HepG2 (cell line): Measurements from ENCODE around the gene FCAMR. TPM values are rescaled to one million over a fixed set of nuclear protein-coding genes. Genes with fewer than 3 reads are reported as not detected.

Source experiments
- BCL6 ChIP-seq: IDR thresholded peaks from 2 replicates; pipeline ENCODE4 v1.6.1; 2016; ENCODE audit warnings: missing genetic modification reagents, missing compliant biosample characterization
- CHD2 ChIP-seq: IDR thresholded peaks from 2 replicates; pipeline ENCODE4 v1.6.1; 2011; ENCODE audit warnings: low read depth, low read length, improper control_type of control experiment
- DNMT3B ChIP-seq: conservative IDR thresholded peaks from 2 replicates; pipeline ENCODE4 v1.6.1; 2016; ENCODE audit warnings: missing biosample characterization, control low read depth
- MTERF4 ChIP-seq: sonication (generic); formaldehyde crosslinking; IDR thresholded peaks from 2 replicates; pipeline ENCODE4 v1.8.0; 2023; ENCODE audit warnings: mild to moderate bottlenecking, missing genetic modification reagents
- NCOA2 ChIP-seq: sonication (generic); formaldehyde crosslinking; IDR thresholded peaks from 2 replicates; pipeline ENCODE4 v1.8.0; 2022; ENCODE audit warnings: inconsistent platforms
- NRL ChIP-seq: sonication (generic); formaldehyde crosslinking; IDR thresholded peaks from 2 replicates; pipeline ENCODE4 v1.5.0; 2020; ENCODE audit warnings: missing genetic modification reagents, mild to moderate bottlenecking, moderate library complexity, borderline replicate concordance
- STAT5B ChIP-seq: sonication (generic); formaldehyde crosslinking; IDR thresholded peaks from 2 replicates; pipeline ENCODE4 v1.4.0; 2020; ENCODE audit warnings: missing genetic modification reagents
- ZNF101 ChIP-seq: sonication (generic); formaldehyde crosslinking; IDR thresholded peaks from 2 replicates; pipeline ENCODE4 v1.4.0; 2020; ENCODE audit warnings: mild to moderate bottlenecking, low read depth, missing genetic modification reagents, borderline replicate concordance
- ZNF687 ChIP-seq: sonication (generic); formaldehyde crosslinking; IDR thresholded peaks from 2 replicates; pipeline ENCODE4 v1.5.1; 2020; ENCODE audit warnings: mild to moderate bottlenecking, missing genetic modification reagents, moderate library complexity
- ZNF841 ChIP-seq: sonication (generic); formaldehyde crosslinking; IDR thresholded peaks from 2 replicates; pipeline ENCODE4 v1.8.1; 2023; ENCODE audit warnings: missing genetic modification reagents, borderline replicate concordance
- polyA plus RNA-seq, 8 experiments: library from polyadenylated mRNA; depleted of rRNA in 3 of 8; stranded (reverse) in 7 of 8; unstranded in 1 of 8; fragments of >200 nt; fragmentation: Illumina TruSeq in 4 of 8; extraction: Trizol in 4 of 8; gene quantifications; 2 replicates each; pipeline versions ENCODE4 v1.2.1 to v1.2.3, GENCODE V29; 2011 to 2016; ENCODE audit warnings: low read depth in 4 of 8, missing spikeins in 1 of 8, mixed read lengths in 1 of 8; ENCODE audit not compliant: insufficient read depth in 1 of 8
- total RNA-seq, 5 experiments: library from RNA; depleted of rRNA; stranded (reverse); fragments of >200 nt; fragmentation: Illumina TruSeq; extraction: Trizol; gene quantifications; 2 replicates each; pipeline ENCODE4 v1.2.3, GENCODE V29; 2016; ENCODE audit warnings: low read depth in 1 of 5
- TF ChIP-seq, protein P1 (sequence below), 2 experiments: fragments of 450-650 bp in 1 of 2; sonication (generic) in 1 of 2; formaldehyde crosslinking; IDR thresholded peaks; 2 replicates each; pipeline versions ENCODE4 v1.5.0 to v1.8.0; 2020 to 2022; ENCODE audit warnings: mild to moderate bottlenecking in 1 of 2, missing genetic modification reagents in 1 of 2
- TF ChIP-seq, protein P2 (sequence below), 2 experiments: sonication (generic) in 1 of 2; formaldehyde crosslinking in 1 of 2; IDR thresholded peaks; 2 replicates each; pipeline versions ENCODE4 v1.4.0 to v1.6.1; 2018 to 2020; ENCODE audit warnings: missing genetic modification reagents in 2 of 2, borderline replicate concordance in 1 of 2, low read depth in 1 of 2, mild to moderate bottlenecking in 1 of 2, missing biosample characterization in 1 of 2
- TF ChIP-seq, protein P3 (sequence below): sonication (generic); formaldehyde crosslinking; conservative IDR thresholded peaks from 2 replicates; pipeline ENCODE4 v1.8.1; 2023; ENCODE audit warnings: missing genetic modification reagents

FCAMR gene
- total and polyA plus RNA-seq, 2 of the 13 experiments (the other 11 are each of a cell fraction or from before 2014, with no cell fraction given): not detected

DNA sequence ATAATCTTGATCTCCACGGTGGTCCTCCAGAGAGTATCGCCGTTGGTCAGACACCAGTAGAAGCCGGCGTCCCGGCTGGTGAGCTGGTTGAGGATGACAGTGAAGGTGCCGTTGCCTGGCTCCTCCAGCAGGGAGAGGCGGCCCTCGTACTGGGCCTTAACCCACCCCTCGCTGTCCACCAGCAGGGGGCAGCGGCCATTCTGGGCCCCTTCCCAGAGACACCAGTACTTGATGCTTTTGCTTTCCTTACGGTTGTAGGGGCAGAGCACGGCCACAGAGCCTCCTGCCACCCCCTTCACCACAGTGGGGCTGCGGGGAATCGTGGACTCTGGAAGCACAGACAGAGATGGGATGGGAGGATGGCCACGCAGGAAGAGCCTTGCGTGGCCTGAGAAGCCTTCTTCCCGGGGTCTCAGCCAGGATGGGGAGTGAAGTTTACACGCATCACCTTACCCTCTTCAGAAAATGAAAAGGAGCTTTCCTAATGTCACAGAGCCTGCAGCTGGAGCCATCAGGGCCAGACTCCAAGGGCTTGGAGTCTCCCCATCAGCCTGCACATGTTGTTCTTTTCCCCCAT is 34.7 kb downstream of the FCAMR start (continued):
- 0 out of 2 replicates have a peak, but pooled peaks have one; percentile 20 for TF ChIP-seq BCL6 (CRISPR knock-in tag)
- TF ChIP-seq ZNF841 (CRISPR knock-in tag): no peak
- no peak for TF ChIP-seq MTERF4 (CRISPR knock-in tag)
- TF ChIP-seq, protein P1, sequence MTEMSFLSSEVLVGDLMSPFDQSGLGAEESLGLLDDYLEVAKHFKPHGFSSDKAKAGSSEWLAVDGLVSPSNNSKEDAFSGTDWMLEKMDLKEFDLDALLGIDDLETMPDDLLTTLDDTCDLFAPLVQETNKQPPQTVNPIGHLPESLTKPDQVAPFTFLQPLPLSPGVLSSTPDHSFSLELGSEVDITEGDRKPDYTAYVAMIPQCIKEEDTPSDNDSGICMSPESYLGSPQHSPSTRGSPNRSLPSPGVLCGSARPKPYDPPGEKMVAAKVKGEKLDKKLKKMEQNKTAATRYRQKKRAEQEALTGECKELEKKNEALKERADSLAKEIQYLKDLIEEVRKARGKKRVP (CRISPR knock-in tag; IDR thresholded peaks at IDR 0.05): no peak
- no peak for TF ChIP-seq CHD2
- peak; percentile 25; the same call in 1 of the 2 replicates for TF ChIP-seq NCOA2 (CRISPR knock-in tag)
- TF ChIP-seq, protein P2, sequence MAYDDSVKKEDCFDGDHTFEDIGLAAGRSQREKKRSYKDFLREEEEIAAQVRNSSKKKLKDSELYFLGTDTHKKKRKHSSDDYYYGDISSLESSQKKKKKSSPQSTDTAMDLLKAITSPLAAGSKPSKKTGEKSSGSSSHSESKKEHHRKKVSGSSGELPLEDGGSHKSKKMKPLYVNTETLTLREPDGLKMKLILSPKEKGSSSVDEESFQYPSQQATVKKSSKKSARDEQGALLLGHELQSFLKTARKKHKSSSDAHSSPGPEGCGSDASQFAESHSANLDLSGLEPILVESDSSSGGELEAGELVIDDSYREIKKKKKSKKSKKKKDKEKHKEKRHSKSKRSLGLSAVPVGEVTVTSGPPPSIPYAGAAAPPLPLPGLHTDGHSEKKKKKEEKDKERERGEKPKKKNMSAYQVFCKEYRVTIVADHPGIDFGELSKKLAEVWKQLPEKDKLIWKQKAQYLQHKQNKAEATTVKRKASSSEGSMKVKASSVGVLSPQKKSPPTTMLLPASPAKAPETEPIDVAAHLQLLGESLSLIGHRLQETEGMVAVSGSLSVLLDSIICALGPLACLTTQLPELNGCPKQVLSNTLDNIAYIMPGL (CRISPR knock-in tag; IDR thresholded peaks at IDR 0.05; ENCODE audit: borderline replicate concordance in 1 of 2, low read depth in 1 of 2): peak; percentile 30 to 85; a peak in 2 of 4 replicates
- no peak for TF ChIP-seq DNMT3B (CRISPR knock-in tag)
- peak; percentile 47 for TF ChIP-seq ZNF687 (CRISPR knock-in tag)
- TF ChIP-seq, protein P3, sequence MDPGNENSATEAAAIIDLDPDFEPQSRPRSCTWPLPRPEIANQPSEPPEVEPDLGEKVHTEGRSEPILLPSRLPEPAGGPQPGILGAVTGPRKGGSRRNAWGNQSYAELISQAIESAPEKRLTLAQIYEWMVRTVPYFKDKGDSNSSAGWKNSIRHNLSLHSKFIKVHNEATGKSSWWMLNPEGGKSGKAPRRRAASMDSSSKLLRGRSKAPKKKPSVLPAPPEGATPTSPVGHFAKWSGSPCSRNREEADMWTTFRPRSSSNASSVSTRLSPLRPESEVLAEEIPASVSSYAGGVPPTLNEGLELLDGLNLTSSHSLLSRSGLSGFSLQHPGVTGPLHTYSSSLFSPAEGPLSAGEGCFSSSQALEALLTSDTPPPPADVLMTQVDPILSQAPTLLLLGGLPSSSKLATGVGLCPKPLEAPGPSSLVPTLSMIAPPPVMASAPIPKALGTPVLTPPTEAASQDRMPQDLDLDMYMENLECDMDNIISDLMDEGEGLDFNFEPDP (CRISPR knock-in tag): no peak
- TF ChIP-seq STAT5B (CRISPR knock-in tag): no peak
- no peak for TF ChIP-seq ZNF101
- TF ChIP-seq NRL (CRISPR knock-in tag): 0 out of 2 replicates have a peak, but pooled peaks have one; percentile 29
